ENCODE measurements around the gene KAZN. TPM values are rescaled to one million over a fixed set of nuclear protein-coding genes. Genes with fewer than 3 reads are reported as not detected.

The KAZN gene
- total RNA-seq, 2 experiments from 2014 or later = 0.22 to 0.55 TPM

- H3K4me3 ChIP-seq (ENCODE audit: low read length) = no peak overlapping the region
- Mint-ChIP-seq H3K9me3 (peaks cover 3% of the 10 kb centered on the region), H3K4me1 (ENCODE audit: low read depth) (no peaks in the 10 kb centered on the region), H3K4me3 (no peak overlapping the region), H3K36me3 (ENCODE audit: low read depth) (no peaks in the 10 kb centered on the region), H3K27ac (no peak overlapping the region), H3K27me3 (peaks cover 6% of the 10 kb centered on the region)
- peaks cover 0 to 8% of the 10 kb centered on the region in 2 experiments for H3K9me3 ChIP-seq (ENCODE audit: control insufficient read depth in 1 of 2, insufficient read depth in 1 of 2, low read length in 2 of 2)
- CTCF ChIA-PET = no interaction called here
- TF ChIP-seq, protein P1, sequence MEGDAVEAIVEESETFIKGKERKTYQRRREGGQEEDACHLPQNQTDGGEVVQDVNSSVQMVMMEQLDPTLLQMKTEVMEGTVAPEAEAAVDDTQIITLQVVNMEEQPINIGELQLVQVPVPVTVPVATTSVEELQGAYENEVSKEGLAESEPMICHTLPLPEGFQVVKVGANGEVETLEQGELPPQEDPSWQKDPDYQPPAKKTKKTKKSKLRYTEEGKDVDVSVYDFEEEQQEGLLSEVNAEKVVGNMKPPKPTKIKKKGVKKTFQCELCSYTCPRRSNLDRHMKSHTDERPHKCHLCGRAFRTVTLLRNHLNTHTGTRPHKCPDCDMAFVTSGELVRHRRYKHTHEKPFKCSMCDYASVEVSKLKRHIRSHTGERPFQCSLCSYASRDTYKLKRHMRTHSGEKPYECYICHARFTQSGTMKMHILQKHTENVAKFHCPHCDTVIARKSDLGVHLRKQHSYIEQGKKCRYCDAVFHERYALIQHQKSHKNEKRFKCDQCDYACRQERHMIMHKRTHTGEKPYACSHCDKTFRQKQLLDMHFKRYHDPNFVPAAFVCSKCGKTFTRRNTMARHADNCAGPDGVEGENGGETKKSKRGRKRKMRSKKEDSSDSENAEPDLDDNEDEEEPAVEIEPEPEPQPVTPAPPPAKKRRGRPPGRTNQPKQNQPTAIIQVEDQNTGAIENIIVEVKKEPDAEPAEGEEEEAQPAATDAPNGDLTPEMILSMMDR (IDR thresholded peaks at IDR 0.05) = no peak
- ATAC-seq (ENCODE audit: poor library complexity) (no peak), DNase-seq (no peak)
- intact Hi-C loops (cut with DNase I, micrococcal nuclease) = no loop called here
- H3K27ac ChIP-seq (ENCODE audit: low read depth in 1 of 2, low read length in 2 of 2) = no peak overlapping the region
- POLR2A ChIA-PET = no interaction called here
- no peaks in the 10 kb centered on the region for H3K36me3 ChIP-seq (ENCODE audit: insufficient read depth, low read length)
- H3K4me1 ChIP-seq (ENCODE audit: insufficient read depth, low read length) = no peaks in the 10 kb centered on the region
- peaks cover 3 to 7% of the 10 kb centered on the region in 2 experiments for H3K27me3 ChIP-seq (ENCODE audit: control insufficient read depth in 1 of 2, insufficient read depth in 2 of 2, low read length in 2 of 2)
These were observed 216.8 kb downstream of the KAZN start for GRCh38 chr1:14815175-14815877.

DNA sequence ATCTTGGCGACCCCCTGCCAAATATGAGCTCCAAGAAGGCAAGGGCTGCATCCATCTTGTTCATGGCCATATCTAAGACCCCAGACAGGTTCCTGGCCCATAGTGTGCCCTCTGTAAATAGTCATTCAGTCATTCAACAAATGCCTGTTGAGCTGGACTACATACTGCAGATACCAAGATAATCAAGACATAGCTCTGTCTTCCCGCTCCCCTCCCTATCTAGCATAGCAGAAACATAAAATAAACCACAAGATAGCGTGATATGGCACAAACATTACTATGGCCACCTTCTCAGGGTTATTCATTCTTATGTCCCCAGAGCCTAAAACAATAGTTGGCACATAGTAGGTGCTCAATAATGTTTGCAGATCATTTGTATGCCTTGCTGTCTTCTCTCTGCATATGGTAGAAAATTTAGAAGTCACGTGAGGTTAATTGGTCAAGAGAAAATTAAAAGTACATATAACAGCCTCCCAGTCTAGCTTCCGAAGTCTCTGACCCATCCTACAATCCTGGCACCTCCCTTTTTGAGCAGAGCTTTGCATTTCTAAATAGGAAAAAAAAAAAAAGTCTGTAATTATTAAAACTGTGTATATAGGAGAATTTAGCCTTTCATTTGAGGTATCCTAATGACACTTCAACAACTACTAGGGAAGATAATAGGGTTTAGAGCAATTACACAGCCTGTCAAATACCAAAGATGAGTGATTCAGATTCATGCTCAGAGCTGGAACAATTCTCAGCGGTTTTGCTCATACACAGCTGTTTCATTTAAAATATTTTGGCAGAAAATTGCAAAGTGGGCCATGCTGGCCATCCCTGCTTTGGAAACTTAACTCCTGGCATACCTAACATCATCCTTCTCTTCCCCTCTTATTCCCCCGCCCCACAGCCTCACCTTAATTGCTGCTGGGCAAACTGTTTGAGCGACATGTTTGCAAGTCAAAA lies 219.0 kb downstream of the KAZN start:
- peaks cover 2% of the 10 kb centered on the region for H3K9me3 Mint-ChIP-seq
- Histone ChIP-seq H3K4me1 (ENCODE audit: insufficient read depth, low read length) (no peaks in the 10 kb centered on the region), H3K9me3 (ENCODE audit: control insufficient read depth in 1 of 2, insufficient read depth in 1 of 2, low read length in 2 of 2) (peaks cover 0 to 4% of the 10 kb centered on the region in 2 experiments), H3K4me3 (ENCODE audit: low read length) (no peak overlapping the region), H3K36me3 (ENCODE audit: insufficient read depth, low read length) (no peaks in the 10 kb centered on the region), H3K27me3 (ENCODE audit: control insufficient read depth in 1 of 2, insufficient read depth in 2 of 2, low read length in 2 of 2) (peaks cover 3 to 7% of the 10 kb centered on the region in 2 experiments), H3K27ac (ENCODE audit: low read depth in 1 of 2, low read length in 2 of 2) (no peak overlapping the region)
- H3K4me3 Mint-ChIP-seq = no peak overlapping the region
- intact Hi-C loops (cut with DNase I, micrococcal nuclease) = no loop called here
- ATAC-seq (ENCODE audit: poor library complexity) (no peak), DNase-seq (no peak)
- ChIA-PET CTCF (no interaction called here), POLR2A (no interaction called here)
- H3K27me3 Mint-ChIP-seq = peaks cover 6% of the 10 kb centered on the region
- no peaks in the 10 kb centered on the region for H3K36me3 Mint-ChIP-seq (ENCODE audit: low read depth)
- no peaks in the 10 kb centered on the region for H3K4me1 Mint-ChIP-seq (ENCODE audit: low read depth)
- TF ChIP-seq, protein P1 (IDR thresholded peaks at IDR 0.05) = no peak
- no peak overlapping the region for H3K27ac Mint-ChIP-seq

DNA sequence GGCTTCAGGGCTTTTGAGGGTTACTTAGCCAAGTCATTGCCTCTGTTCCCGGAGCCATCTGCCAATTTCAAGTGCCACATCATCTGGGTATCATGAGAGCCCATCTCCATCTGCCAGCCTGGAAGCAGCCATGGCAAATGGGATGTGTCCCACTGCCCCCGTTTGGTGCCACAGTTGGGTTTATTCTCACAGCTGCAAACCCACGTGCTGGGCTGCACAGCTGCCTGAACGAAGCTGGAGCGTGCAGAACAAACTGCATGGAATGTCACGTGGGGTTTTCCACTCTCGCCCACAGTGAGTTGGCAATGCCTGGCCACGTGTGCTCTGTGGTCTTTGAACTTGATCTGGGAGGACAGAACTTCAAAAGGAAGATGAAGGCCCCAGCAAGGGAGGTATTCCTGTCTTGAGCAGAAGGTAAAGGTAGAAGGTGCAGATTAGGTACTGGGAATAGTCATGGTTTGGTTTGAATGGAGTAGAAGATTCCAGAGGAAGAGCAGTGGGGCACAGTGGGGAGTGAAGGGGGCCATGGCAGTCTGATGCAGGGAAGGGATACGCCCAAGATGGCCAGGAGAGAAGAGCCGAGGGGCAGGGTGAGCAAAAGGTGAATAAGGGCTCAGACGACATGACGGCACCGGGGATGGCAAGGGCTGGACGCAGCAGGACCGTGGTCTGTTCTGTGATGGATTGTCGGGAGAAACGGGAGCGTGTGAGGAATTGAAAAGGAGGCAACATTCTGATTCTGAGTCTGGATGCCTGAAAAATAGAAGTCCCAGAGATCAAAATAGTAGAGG lies 222.0 kb downstream of the KAZN start:
- no peak overlapping the region for H3K4me3 Mint-ChIP-seq
- no peaks in the 10 kb centered on the region for H3K4me1 ChIP-seq (ENCODE audit: insufficient read depth, low read length)
- H3K9me3 ChIP-seq (ENCODE audit: control insufficient read depth in 1 of 2, insufficient read depth in 1 of 2, low read length in 2 of 2) = peaks cover 0 to 10% of the 10 kb centered on the region in 2 experiments
- H3K9me3 Mint-ChIP-seq = no peaks in the 10 kb centered on the region
- H3K27me3 Mint-ChIP-seq = peaks cover 6% of the 10 kb centered on the region
- H3K36me3 Mint-ChIP-seq (ENCODE audit: low read depth) = no peaks in the 10 kb centered on the region
- ATAC-seq (ENCODE audit: poor library complexity) (no peak), DNase-seq (no peak)
- TF ChIP-seq, protein P1 (IDR thresholded peaks at IDR 0.05) = no peak
- ChIA-PET POLR2A (no interaction called here), CTCF (no interaction called here)
- H3K27me3 ChIP-seq (ENCODE audit: control insufficient read depth in 1 of 2, insufficient read depth in 2 of 2, low read length in 2 of 2) = peaks cover 3 to 4% of the 10 kb centered on the region in 2 experiments
- no peak overlapping the region for H3K27ac ChIP-seq (ENCODE audit: low read depth in 1 of 2, low read length in 2 of 2)
- H3K4me1 Mint-ChIP-seq (ENCODE audit: low read depth) = no peaks in the 10 kb centered on the region
- H3K27ac Mint-ChIP-seq = no peak overlapping the region
- no peak overlapping the region for H3K4me3 ChIP-seq (ENCODE audit: low read length)
- H3K36me3 ChIP-seq (ENCODE audit: insufficient read depth, low read length) = no peaks in the 10 kb centered on the region
- intact Hi-C loops (cut with DNase I, micrococcal nuclease) = no loop called here

Measured in CD4-positive, alpha-beta T cell (primary cell).